GM18868 (cell line): ENCODE measurements around the gene SH3BP4.
"Not testable (repeated sequence)": the region's sequence is repeated elsewhere in the genome, so short reads cannot be mapped to it uniquely, and the experiment has no call there.

Experiments
- ATAC-seq: cut with Tn5 transposase; IDR thresholded peaks from one replicate; pipeline ENCODE4 v1.9.1; 2021; ENCODE audit warnings: mild to moderate bottlenecking, moderate library complexity; ENCODE audit not compliant: unreplicated experiment

The SH3BP4 gene

GRCh38 chr2:235052514-235053354 is 100.9 kb downstream of the SH3BP4 start:
- no peak for ATAC-seq

DNA sequence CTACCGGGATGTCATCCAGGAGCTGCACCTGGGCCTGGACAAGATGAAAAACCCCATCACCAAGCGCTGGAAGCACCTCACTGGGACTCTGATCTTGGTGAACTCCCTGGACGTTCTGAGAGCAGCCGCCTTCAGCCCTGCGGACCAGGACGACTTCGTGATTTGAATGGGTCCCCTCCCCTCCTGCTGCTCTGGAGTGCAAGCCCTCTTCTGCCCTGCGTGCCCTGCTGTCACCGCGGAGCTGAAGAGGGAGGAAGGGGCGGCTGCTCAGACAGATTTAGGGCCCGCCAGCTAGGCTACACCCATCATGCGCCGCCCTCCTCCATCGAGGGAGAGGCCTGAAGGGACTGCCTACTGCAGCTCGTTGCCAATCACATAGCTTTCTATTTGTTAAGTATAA is 101.8 kb downstream of the SH3BP4 start:
- ATAC-seq: no peak

DNA sequence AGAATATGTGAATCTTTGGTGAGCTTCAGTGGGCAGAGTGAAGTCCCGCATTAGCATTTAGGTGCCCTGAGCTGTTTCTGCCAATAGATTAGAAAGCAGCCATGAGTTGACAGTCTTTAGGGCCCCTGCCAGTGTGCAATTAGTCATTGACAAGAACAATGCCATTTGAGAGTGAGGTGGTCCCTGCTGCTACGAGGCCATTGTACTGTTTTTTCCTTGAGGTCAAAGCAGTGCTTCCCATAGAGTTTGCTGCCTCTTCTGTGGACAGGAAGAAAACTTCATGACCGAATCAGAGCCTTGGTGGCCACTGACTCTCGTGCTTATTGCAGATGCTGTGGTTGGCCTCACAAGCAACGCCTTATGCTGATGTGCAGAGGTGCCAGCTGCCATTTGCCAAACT is 102.7 kb downstream of the SH3BP4 start:
- no peak for ATAC-seq

DNA sequence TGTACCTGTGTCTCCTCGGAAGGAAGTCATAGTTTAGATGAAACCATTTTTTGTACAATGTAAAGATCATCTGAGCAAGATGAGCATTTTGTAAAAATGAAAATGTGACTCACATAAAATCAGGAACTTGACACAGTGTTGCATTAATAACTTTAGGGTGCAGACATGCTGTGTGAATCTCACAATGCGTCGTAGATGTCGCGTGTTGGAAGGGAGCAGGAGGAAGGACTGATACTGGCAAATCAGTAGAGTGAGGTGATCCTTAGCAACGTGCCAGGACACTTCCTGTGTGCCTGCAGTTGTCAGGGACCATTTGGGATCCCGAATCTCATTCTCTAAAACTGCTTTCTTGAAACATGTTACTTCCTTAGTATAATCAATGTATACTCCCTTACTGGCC is 103.1 kb downstream of the SH3BP4 start:
- ATAC-seq: no peak

GRCh38 chr2:235055891-235056516 is 104.2 kb downstream of the SH3BP4 start:
- ATAC-seq: no peak

DNA sequence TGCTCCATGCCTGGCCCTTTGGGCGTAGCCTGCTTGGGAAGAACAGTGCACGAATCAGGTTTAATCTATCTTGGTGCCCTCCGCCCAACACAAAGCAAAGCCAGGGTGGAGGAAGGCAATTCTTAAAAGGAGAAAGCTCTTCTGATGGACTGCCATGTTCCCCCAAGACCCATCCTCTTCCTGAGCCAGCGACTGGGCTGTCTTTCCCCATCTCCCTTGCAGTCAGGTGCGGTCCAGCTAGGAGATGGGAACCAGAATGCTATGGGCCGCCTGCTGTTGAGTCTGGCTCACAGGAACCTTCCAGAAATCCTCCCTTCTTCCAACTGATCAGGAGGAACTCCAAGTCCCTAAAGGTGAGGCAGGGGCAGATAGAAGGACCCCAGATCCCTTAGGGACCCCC is 105.0 kb downstream of the SH3BP4 start:
- ATAC-seq: no peak

- not testable (repeated sequence) for ATAC-seq
Observed at GRCh38 chr2:235057616-235058015, 105.8 kb downstream of the SH3BP4 start.

DNA sequence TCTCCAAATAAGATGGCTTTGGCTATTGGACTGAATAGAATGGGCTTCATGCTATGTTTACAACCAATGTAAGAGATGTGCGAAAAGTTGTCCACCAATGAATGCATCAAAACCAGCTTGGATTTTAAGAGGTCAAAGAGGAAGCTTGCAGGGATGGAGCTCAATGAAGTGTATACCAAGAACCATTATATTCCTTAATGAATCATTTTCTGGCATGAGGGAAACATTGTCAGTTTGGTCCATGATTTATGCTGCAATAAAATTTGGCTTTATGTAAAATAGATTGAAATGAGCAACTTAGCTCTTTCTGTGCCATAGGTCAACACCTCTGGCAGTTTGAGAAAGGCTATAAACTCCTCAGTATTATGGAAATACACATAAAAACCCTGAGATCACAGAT is 107.3 kb downstream of the SH3BP4 start:
- ATAC-seq: no peak

- ATAC-seq: no peak
Observed at GRCh38 chr2:235061656-235062055, 109.8 kb downstream of the SH3BP4 start.

DNA sequence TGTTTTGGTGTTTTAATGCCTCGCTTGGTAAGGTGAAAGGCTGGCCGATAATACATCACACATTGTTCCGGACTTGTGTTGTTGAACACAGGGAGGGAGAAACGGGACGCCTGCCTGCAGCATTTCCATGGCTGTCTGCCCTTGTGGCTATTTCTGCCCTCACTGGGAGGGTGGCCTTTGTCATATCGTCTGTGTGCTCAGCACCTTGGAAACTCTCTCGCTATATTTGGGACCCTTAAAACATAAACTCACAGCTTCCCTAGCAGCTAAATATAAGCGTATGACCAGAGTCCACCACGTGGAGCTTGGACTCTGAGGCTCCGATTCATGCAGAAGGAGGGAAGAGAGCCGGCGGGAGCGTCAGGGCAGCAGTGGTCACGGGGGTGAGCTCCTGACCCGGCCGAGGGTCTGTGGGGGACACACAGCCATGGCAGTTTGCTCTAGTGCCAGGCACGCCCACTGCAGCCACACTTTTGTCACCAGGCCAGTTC is 111.7 kb downstream of the SH3BP4 start:
- ATAC-seq: no peak

DNA sequence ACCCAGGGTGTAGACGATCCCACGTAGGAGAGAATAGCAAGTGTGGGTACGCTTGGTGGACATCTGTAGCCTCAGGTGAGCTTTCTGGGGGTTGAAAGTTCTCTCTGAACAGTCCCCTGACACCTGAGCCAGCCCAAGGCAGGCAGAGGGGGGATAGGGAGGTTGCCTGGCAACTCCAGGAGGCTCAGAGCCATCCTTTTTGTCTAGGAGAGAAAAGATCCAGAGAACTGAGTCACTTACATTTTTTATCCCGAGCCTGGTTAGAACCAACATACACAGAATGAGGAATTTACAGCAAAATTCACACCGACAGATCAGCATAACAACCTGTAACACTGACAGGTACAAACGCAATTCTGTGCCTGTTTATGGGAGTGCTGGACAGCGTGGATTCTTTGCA is 113.2 kb downstream of the SH3BP4 start:
- ATAC-seq: no peak

DNA sequence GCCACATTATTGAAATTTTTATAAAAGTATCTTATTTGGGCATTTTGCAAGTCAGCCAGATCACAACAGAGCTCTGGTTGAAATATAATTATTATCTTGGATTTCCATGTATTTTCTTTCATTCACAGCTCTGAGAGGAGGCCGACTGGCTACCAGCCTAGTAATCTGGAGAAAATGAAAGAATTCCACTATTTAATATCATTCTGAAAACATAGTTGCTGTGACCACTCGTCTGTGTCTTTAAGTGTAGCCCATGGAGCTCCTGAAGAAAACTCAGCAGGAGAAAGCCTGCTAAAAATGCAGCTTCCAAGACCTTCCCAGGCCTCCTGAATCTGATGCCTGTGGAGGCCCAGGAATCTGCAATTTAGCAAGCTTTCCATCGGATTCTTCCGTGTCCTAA is 114.7 kb downstream of the SH3BP4 start:
- ATAC-seq: no peak

- no peak for ATAC-seq
Observed at GRCh38 chr2:235066895-235067294, 115.1 kb downstream of the SH3BP4 start.

DNA sequence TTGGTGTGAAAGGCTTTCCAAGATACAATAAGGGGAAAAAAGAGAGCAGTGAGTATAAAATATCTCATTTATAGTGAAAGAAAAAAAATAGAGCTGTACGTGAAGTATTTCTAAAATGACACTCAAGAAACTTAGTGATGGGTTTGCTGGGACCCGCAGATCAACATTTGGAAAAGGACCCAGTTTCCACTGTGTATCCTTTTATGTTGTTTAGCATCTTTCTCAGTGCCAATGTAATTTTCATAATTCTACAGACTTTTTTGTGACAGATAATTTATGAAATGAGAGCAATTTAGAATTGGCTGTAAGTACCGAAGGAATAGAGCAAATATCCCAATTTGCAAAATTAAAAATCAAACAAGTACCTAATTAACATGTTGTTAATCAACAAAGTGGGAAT is 116.9 kb downstream of the SH3BP4 start:
- ATAC-seq: no peak

- ATAC-seq: no peak
Observed at GRCh38 chr2:235070063-235070706, 118.4 kb downstream of the SH3BP4 start.

DNA sequence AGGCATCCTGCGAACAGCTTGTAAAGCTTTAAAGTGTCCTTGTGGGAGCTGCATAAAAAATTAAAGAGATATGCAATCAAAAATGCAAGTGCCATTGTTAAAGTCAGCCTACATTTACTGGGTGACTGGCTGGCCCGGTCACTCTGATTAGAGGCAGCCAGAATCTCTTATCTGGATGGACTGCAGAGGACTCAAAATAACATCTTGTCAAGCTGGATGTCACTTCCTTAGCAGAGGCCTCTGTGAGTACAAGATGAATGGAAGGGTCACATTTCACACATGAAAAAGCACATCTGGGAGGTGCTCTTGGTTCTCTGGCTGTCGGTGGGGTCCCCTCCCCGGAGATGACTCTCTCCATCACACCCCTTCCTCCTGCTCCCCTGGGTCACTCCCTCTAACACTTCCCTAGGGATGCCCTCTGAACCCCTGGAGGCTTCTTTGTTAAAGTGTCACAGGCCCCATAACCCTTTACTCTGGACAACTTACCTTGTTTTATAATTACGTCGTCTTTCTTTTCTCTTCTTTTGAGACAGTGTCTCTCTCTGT is 122.1 kb downstream of the SH3BP4 start:
- no peak for ATAC-seq

DNA sequence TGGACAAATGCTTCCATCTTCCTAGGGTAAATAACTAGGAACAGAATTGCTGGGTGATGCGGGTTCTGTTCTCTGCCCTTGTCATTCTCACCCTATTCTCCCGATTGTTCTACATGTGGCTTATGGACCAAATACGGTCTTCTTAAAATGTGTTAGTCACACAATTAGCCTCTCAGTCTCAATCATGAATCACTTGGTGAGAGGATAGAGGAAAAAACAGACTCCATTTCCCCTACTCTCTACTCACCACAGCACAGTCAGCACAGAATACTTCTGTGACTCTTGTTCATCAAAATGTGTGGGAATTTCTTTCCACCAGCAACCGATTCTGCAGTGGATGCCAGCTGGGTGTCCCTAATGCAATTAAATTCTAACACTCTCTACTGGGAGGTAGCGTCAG is 125.2 kb downstream of the SH3BP4 start:
- no peak for ATAC-seq

- no peak for ATAC-seq
Observed at GRCh38 chr2:235078182-235078581, 126.4 kb downstream of the SH3BP4 start.

DNA sequence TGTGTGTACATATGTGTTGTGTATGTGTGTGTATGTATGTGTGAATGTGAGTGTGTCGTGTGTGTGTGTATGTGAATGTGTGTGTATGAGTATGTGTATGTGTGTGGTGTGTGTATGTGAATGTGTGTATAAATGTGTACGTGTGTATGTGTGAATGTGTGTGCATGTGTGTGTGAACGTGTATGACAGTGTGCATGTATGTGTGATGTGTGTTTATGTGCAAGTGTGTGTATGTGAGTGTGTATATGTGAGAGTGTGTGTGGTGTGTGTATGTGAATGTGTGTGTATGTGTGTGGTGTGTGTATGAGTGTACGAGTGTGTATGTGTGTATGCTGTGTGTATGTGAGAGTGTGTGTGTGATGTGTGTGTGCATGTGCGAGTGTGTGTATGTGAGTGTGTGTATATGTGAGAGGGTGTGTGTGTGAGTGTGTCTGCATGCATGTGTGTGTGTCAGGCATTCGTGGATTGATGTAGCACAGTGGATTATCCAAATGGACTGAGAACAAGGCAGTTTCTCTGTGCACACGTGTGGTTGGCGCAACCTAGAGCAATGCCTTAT is 127.2 kb downstream of the SH3BP4 start:
- ATAC-seq: no peak

DNA sequence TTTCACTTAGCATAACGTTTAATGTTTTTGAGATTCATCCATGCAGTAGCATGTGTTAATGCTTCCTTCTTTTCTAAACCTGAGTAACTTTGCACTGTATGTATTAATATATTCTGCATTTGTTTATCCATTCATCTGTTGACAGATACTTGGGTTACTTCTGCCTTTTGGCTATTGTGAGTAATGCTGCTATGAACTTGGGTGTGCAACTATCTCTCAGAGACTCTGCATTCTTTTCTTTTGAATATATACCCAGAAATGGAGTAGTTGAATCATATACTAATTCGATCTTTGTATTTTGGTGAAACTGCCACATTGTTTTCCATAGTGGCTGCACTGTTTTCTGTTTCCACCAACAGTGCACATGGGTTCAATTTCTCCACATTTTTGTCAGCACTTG is 128.3 kb downstream of the SH3BP4 start:
- no peak for ATAC-seq
